Measurements from ENCODE around the gene TAMM41.

Gene TAMM41

DNA sequence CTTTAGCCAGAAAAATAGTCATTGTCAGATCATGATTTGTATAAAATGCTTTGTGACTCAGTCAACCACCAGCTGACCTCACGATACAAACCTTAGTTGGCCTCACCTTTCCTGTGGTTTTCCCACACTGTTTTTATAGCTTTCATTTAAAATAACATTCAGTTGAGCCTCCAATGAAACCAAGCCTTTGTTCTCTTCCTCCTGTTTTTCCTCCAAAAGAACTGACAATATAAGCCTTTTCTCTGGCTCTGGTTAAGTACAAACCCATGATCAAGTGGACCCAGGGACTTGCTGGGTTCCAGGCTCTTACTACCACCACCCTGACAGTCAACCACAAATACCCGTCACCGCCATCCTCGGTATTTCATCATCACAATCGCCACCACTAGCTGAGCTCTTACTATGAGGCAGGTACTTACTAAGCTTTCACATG is 81.7 kb downstream of the TAMM41 start:
- Histone ChIP-seq H3K9me3 (ENCODE audit: control insufficient read depth, insufficient read depth, low read depth, low read length) (no peaks in the 10 kb centered on the region), H3K36me3 (ENCODE audit: control insufficient read depth in 2 of 2, insufficient read depth in 1 of 2, low read length in 2 of 2) (no peaks in the 10 kb centered on the region), H3K4me3 (ENCODE audit: low read depth, low read length) (no peak overlapping the region), H3K4me1 (ENCODE audit: control insufficient read depth, insufficient read depth, low read length) (no peaks in the 10 kb centered on the region; the same call in 1 of the 2 replicates), H3K27ac (ENCODE audit: extremely low read depth, low read depth, low read length) (no peak overlapping the region)
- CTCF ChIA-PET: interaction anchor here (1.0 kb wide), 1 partner anchor 10 kb away, joined by 3 read pairs; no protein-coding TSS in a partner anchor
- TF ChIP-seq ZNF341 (tag by site-specific recombination; IDR thresholded peaks at IDR 0.05; ENCODE audit: low read depth) (peak; percentile 75), ZNF76 (tag by site-specific recombination; IDR thresholded peaks at IDR 0.05; ENCODE audit: borderline replicate concordance, low read depth) (no peak)
- POLR2A ChIA-PET: interaction anchor here (0.7 kb wide), 2 partner anchors 47 to 426 kb away, joined by 3 to 5 read pairs; no protein-coding TSS in a partner anchor

DNA sequence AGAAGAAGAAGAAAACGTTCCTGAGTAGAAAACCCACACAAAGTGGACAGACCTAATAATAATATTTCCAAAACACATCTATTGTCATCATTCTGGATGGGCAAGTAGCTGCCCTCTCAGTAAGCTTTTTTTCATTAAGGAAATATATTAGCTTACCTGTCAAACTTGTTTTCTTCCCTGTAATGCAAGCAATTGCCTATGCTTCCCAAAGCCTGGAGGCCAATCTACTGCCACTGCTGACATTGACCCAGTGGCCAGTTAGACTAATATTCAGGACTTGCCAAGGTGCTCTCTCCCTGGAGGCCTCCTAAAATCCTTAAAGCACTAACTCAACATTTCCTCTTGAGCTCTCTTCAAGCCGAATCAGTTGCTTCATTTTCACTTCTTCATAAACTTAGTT is 86.7 kb downstream of the TAMM41 start:
- H3K36me3 ChIP-seq (ENCODE audit: control insufficient read depth in 2 of 2, insufficient read depth in 1 of 2, low read length in 2 of 2): no peaks in the 10 kb centered on the region
- no peaks in the 10 kb centered on the region; the same call in 1 of the 2 replicates for H3K4me1 ChIP-seq (ENCODE audit: control insufficient read depth, insufficient read depth, low read length)
- no peak overlapping the region for H3K4me3 ChIP-seq (ENCODE audit: low read depth, low read length)
- TF ChIP-seq ZNF48 (tag by site-specific recombination; IDR thresholded peaks at IDR 0.05) (no peak), ZNF404 (tag by site-specific recombination; IDR thresholded peaks at IDR 0.05) (no peak)
- TF ChIP-seq, protein P1, sequence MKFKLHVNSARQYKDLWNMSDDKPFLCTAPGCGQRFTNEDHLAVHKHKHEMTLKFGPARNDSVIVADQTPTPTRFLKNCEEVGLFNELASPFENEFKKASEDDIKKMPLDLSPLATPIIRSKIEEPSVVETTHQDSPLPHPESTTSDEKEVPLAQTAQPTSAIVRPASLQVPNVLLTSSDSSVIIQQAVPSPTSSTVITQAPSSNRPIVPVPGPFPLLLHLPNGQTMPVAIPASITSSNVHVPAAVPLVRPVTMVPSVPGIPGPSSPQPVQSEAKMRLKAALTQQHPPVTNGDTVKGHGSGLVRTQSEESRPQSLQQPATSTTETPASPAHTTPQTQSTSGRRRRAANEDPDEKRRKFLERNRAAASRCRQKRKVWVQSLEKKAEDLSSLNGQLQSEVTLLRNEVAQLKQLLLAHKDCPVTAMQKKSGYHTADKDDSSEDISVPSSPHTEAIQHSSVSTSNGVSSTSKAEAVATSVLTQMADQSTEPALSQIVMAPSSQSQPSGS (tag by site-specific recombination; IDR thresholded peaks at IDR 0.05; ENCODE audit: low read depth): no peak
- H3K9me3 ChIP-seq (ENCODE audit: control insufficient read depth, insufficient read depth, low read depth, low read length): no peaks in the 10 kb centered on the region
- no peak overlapping the region for H3K27ac ChIP-seq (ENCODE audit: extremely low read depth, low read depth, low read length)
- CTCF ChIA-PET: no interaction called here
- POLR2A ChIA-PET: no interaction called here

- H3K4me1 ChIP-seq (ENCODE audit: control insufficient read depth, insufficient read depth, low read length): no peaks in the 10 kb centered on the region
- CTCF ChIA-PET: interaction anchor here (0.7 to 1.5 kb wide), 2 partner anchors 46 to 379 kb away, joined by 3 to 5 read pairs; no protein-coding TSS in a partner anchor
- H3K36me3 ChIP-seq (ENCODE audit: control insufficient read depth in 2 of 2, insufficient read depth in 1 of 2, low read length in 2 of 2): no peaks in the 10 kb centered on the region
- no peak overlapping the region for H3K4me3 ChIP-seq (ENCODE audit: low read depth, low read length)
- no peaks in the 10 kb centered on the region for H3K9me3 ChIP-seq (ENCODE audit: control insufficient read depth, insufficient read depth, low read depth, low read length)
- no peak overlapping the region for H3K27ac ChIP-seq (ENCODE audit: extremely low read depth, low read depth, low read length)
- POLR2A ChIA-PET: interaction anchor here (0.5 to 1.9 kb wide), 2 partner anchors 13 to 35 kb away, joined by 4 to 5 read pairs; no protein-coding TSS in a partner anchor
- TF ChIP-seq, protein P2, sequence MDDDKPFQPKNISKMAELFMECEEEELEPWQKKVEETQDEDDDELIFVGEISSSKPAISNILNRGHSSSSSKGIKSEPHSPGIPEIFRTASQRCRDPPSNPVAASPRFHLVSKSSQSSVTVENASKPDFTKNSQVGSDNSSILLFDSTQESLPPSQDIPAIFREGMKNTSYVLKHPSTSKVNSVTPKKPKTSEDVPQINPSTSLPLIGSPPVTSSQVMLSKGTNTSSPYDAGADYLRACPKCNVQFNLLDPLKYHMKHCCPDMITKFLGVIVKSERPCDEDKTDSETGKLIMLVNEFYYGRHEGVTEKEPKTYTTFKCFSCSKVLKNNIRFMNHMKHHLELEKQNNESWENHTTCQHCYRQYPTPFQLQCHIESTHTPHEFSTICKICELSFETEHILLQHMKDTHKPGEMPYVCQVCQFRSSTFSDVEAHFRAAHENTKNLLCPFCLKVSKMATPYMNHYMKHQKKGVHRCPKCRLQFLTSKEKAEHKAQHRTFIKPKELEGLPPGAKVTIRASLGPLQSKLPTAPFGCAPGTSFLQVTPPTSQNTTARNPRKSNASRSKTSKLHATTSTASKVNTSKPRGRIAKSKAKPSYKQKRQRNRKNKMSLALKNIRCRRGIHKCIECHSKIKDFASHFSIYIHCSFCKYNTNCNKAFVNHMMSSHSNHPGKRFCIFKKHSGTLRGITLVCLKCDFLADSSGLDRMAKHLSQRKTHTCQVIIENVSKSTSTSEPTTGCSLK (tag by site-specific recombination; IDR thresholded peaks at IDR 0.05): no peak
- TF ChIP-seq ZEB2 (tag by site-specific recombination; IDR thresholded peaks at IDR 0.05): no peak
Observed at GRCh38 chr3:11757929-11758328, 88.8 kb downstream of the TAMM41 start.

- H3K9me3 ChIP-seq (ENCODE audit: control insufficient read depth, insufficient read depth, low read depth, low read length): no peaks in the 10 kb centered on the region
- H3K4me3 ChIP-seq (ENCODE audit: low read depth, low read length): no peak overlapping the region
- H3K4me1 ChIP-seq (ENCODE audit: control insufficient read depth, insufficient read depth, low read length): no peaks in the 10 kb centered on the region
- ChIA-PET CTCF (interaction anchor here (1.5 kb wide), 2 partner anchors 16 to 46 kb away, joined by 4 to 5 read pairs; no protein-coding TSS in a partner anchor), POLR2A (interaction anchor here (0.5 to 1.9 kb wide), 2 partner anchors 13 to 36 kb away, joined by 4 to 5 read pairs; no protein-coding TSS in a partner anchor)
- no peaks in the 10 kb centered on the region for H3K36me3 ChIP-seq (ENCODE audit: control insufficient read depth in 2 of 2, insufficient read depth in 1 of 2, low read length in 2 of 2)
- no peak overlapping the region for H3K27ac ChIP-seq (ENCODE audit: extremely low read depth, low read depth, low read length)
- TF ChIP-seq ZXDB (tag by site-specific recombination; IDR thresholded peaks at IDR 0.05) (no peak), ZNF629 (tag by site-specific recombination; IDR thresholded peaks at IDR 0.05) (peak; percentile 82), ZNF335 (tag by site-specific recombination; conservative IDR thresholded peaks at IDR 0.05) (peak; percentile 59), ZNF223 (tag by site-specific recombination; IDR thresholded peaks at IDR 0.05) (no peak), MYNN (tag by site-specific recombination; IDR thresholded peaks at IDR 0.05; ENCODE audit: borderline replicate concordance) (no peak), ZBTB21 (tag by site-specific recombination; IDR thresholded peaks at IDR 0.05) (peak; percentile 93), ZBTB10 (tag by site-specific recombination; IDR thresholded peaks at IDR 0.05) (no peak), ZNF544 (tag by site-specific recombination; IDR thresholded peaks at IDR 0.05) (no peak), ZEB2 (tag by site-specific recombination; IDR thresholded peaks at IDR 0.05) (0 out of 2 replicates have a peak, but pooled peaks have one; percentile 34), ZBTB1 (tag by site-specific recombination; IDR thresholded peaks at IDR 0.05) (no peak), ZNF561 (tag by site-specific recombination; IDR thresholded peaks at IDR 0.05; ENCODE audit: borderline replicate concordance) (no peak), ZNF354C (tag by site-specific recombination; IDR thresholded peaks at IDR 0.05; ENCODE audit: borderline replicate concordance, low read depth) (no peak), GLI4 (tag by site-specific recombination; IDR thresholded peaks at IDR 0.05) (no peak), ZNF114 (tag by site-specific recombination; IDR thresholded peaks at IDR 0.05) (no peak), ZNF514 (tag by site-specific recombination; IDR thresholded peaks at IDR 0.05) (no peak)
Observed at GRCh38 chr3:11757441-11757875, 89.2 kb downstream of the TAMM41 start.

Data from HEK293 (cell line).